Stimulated activated naive CD4-positive, alpha-beta T cell treated with Interleukin-2 at 50 U/mL for 16 hours (primary cell): ENCODE measurements around the gene OR2H1.

Source experiments
- DNase-seq: peaks from one replicate; lab custom pipeline; 2025; lab: John Stamatoyannopoulos, UW

Gene OR2H1

GRCh38 chr6:29510746-29511300 lies 53.9 kb downstream of the OR2H1 start:
- no peak for DNase-seq
